K562 (cell line): Measurements from ENCODE around the gene CBFA2T2. TPM values are rescaled to one million over a fixed set of nuclear protein-coding genes. Genes with fewer than 3 reads are reported as not detected.
A peak's percentile ranks its signal among the peaks of the same experiment; 100 is the strongest.

Experiments used
- BCOR ChIP-seq: fragments of 450-650 bp; IDR thresholded peaks from 2 replicates; pipeline ENCODE4 v1.6.1; 2016
- BRD9 ChIP-seq: fragments of 450-650 bp; IDR thresholded peaks from 2 replicates; pipeline ENCODE4 v1.6.1; 2018; ENCODE audit warnings: low read depth; ENCODE audit not compliant: partially characterized antibody
- BRF1 ChIP-seq: IDR thresholded peaks from 3 replicates; pipeline ENCODE4 v1.6.1; 2011; ENCODE audit warnings: borderline replicate concordance, mild to moderate bottlenecking; ENCODE audit not compliant: insufficient read length; ENCODE audit errors: extremely low read depth
- CBFB ChIP-seq: sonication (generic); formaldehyde crosslinking; IDR thresholded peaks from 2 replicates; pipeline ENCODE4 v1.4.0; 2020; ENCODE audit warnings: mild to moderate bottlenecking, missing genetic modification reagents
- CSDE1 ChIP-seq, 2 experiments: fragments of 450-650 bp; IDR thresholded peaks; 2 replicates each; pipeline ENCODE4 v1.6.1; 2016; ENCODE audit warnings: mild to moderate bottlenecking in 1 of 2
- DNMT1 ChIP-seq: fragments of 450-650 bp; IDR thresholded peaks from 2 replicates; pipeline ENCODE4 v1.6.1; 2016; ENCODE audit warnings: antibody characterized with exemption, mild to moderate bottlenecking
- GABPB1 ChIP-seq: sonication (generic); formaldehyde crosslinking; IDR thresholded peaks from 2 replicates; pipeline ENCODE4 v1.8.0; 2022; ENCODE audit warnings: mild to moderate bottlenecking, missing genetic modification reagents
- GATAD2B ChIP-seq: fragments of 450-650 bp; IDR thresholded peaks from 2 replicates; pipeline ENCODE4 v1.6.1; 2017; ENCODE audit warnings: mild to moderate bottlenecking, borderline replicate concordance
- L3MBTL2 ChIP-seq: fragments of 450-650 bp; IDR thresholded peaks from 2 replicates; pipeline ENCODE4 v1.6.1; 2016; ENCODE audit warnings: mild to moderate bottlenecking, moderate library complexity
- MCM7 ChIP-seq, 2 experiments: fragments of 450-650 bp; IDR thresholded peaks; 2 replicates each; pipeline ENCODE4 v1.6.1; 2016 to 2018
- NR2C2 ChIP-seq, 2 experiments: fragments of 200-800 bp in 1 of 2; sonication (Bioruptor generic) in 1 of 2; sonication (generic) in 1 of 2; formaldehyde crosslinking in 1 of 2; IDR thresholded peaks; 2 replicates each; pipeline versions ENCODE4 v1.6.1 to v1.8.0; 2016 to 2022; ENCODE audit warnings: mild to moderate bottlenecking in 1 of 2, missing compliant biosample characterization in 1 of 2, missing genetic modification characterization in 1 of 2, missing genetic modification reagents in 1 of 2
- NR3C1 ChIP-seq: sonication (generic); formaldehyde crosslinking; IDR thresholded peaks from 2 replicates; pipeline ENCODE4 v1.8.1; 2022; ENCODE audit warnings: missing genetic modification reagents
- SMARCA4 ChIP-seq: fragments of 450-650 bp; IDR thresholded peaks from 2 replicates; pipeline ENCODE4 v1.6.1; 2016
- TEAD2 ChIP-seq: fragments of 450-650 bp; IDR thresholded peaks from 2 replicates; pipeline ENCODE4 v1.6.1; 2016; ENCODE audit warnings: missing genetic modification characterization, control low read depth, missing compliant biosample characterization
- WHSC1 ChIP-seq: IDR thresholded peaks from one replicate; pipeline ENCODE4 v1.6.1; 2012; ENCODE audit warnings: low read length, control low read depth, inconsistent platforms
- ZNF507 ChIP-seq: conservative IDR thresholded peaks from 2 replicates; pipeline ENCODE4 v1.6.1; 2017; ENCODE audit warnings: missing genetic modification characterization, missing compliant biosample characterization
- ZNF764 ChIP-seq: fragments of 250-450 bp; sonication (Bioruptor Pico); IDR thresholded peaks from 2 replicates; pipeline ENCODE4 v1.4.0; 2020; ENCODE audit warnings: low read depth, mild to moderate bottlenecking, moderate library complexity
- polyA plus RNA-seq, 8 experiments: library from polyadenylated mRNA; depleted of rRNA in 4 of 8; stranded (reverse) in 5 of 8; unstranded in 3 of 8; fragments of >200 nt; fragmentation: Nextera tagmentation in 2 of 8; fragmentation: Illumina TruSeq in 1 of 8; extraction: Ambion mirVana in 2 of 8; extraction: Trizol in 1 of 8; gene quantifications; 2 replicates each; pipeline versions ENCODE4 v1.2.1 to v1.2.3, GENCODE V29; 2011 to 2014; ENCODE audit warnings: inconsistent platforms in 1 of 8, missing spikeins in 1 of 8
- total RNA-seq, 7 experiments: library from RNA; depleted of rRNA in 6 of 7; stranded (reverse); fragments of >200 nt in 6 of 7; fragmentation: Illumina TruSeq in 2 of 7; extraction: Trizol in 2 of 7; gene quantifications; 2 replicates each; pipeline versions ENCODE4 v1.2.1 to v1.2.3, GENCODE V29; 2011 to 2021; ENCODE audit warnings: low replicate concordance in 1 of 7
- TF ChIP-seq, protein P1 (sequence below): IDR thresholded peaks from 2 replicates; pipeline ENCODE4 v1.6.1; 2011; ENCODE audit not compliant: insufficient read length; ENCODE audit errors: extremely low read depth
- TF ChIP-seq, protein P2 (sequence below): sonication (generic); formaldehyde crosslinking; IDR thresholded peaks from 2 replicates; pipeline ENCODE4 v1.8.0; 2022; ENCODE audit warnings: missing genetic modification reagents, mild to moderate bottlenecking, borderline replicate concordance
- TF ChIP-seq, protein P3 (sequence below), 2 experiments: IDR thresholded peaks; 2 replicates each; pipeline ENCODE4 v1.6.1; 2011; ENCODE audit warnings: borderline replicate concordance in 1 of 2, control low read depth in 1 of 2, low read depth in 1 of 2, low read length in 1 of 2, mild to moderate bottlenecking in 1 of 2, mixed read lengths in 1 of 2, moderate library complexity in 1 of 2; ENCODE audit not compliant: insufficient read depth in 1 of 2, insufficient read length in 1 of 2, poor library complexity in 1 of 2, severe bottlenecking in 1 of 2; ENCODE audit errors: extremely low read depth in 1 of 2
- TF ChIP-seq, protein P4 (sequence below): sonication (generic); formaldehyde crosslinking; IDR thresholded peaks from 2 replicates; pipeline ENCODE4 v1.8.1; 2023; ENCODE audit warnings: mild to moderate bottlenecking, missing genetic modification reagents
- TF ChIP-seq, protein P5 (sequence below): sonication (generic); formaldehyde crosslinking; IDR thresholded peaks from 2 replicates; pipeline ENCODE4 v1.8.0; 2022; ENCODE audit warnings: missing genetic modification reagents, mild to moderate bottlenecking, moderate library complexity, borderline replicate concordance

Gene CBFA2T2
- total and polyA plus RNA-seq, 9 of the 15 experiments (the other 6 are each of a cell fraction or from before 2014, with no cell fraction given) = 0.27 to 9.6 (median 5.8) TPM

DNA sequence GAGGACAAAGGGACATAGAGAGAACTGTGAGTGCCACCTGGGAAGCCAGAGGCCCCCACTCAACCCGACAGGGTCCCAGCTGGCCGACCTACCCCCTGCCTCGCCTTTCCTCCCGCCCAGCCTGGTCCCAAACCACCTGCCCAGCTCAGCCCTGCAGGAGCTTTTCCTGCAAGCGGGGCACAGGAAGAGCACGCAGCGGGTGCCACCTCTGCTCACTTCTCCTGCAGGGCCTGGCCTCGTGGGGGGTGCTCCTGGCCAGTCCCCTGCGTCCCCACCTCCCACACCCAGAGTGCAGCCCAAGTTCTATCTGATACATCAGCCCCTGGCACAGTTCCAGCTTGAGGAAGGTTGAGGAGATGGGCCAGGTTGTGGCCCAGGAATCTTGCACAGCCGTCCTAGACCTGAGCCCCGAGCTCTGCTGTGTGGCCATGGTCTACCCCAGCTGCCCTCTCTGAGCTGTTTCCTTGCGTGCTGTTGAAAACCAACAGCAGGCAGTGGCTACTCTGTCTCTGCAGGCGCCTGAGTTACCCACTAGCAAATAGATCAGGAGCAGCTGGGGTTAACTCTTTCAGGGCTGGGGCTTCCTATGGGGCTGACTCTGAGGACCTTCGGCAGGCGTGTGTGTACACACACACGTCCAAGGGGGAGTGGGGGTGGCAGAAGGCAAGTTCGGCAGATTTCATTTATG is 182.7 kb downstream of the CBFA2T2 start (continued):
- TF ChIP-seq, protein P1, sequence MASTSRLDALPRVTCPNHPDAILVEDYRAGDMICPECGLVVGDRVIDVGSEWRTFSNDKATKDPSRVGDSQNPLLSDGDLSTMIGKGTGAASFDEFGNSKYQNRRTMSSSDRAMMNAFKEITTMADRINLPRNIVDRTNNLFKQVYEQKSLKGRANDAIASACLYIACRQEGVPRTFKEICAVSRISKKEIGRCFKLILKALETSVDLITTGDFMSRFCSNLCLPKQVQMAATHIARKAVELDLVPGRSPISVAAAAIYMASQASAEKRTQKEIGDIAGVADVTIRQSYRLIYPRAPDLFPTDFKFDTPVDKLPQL = no peak
- TF ChIP-seq WHSC1 (no peak), NR3C1 (CRISPR knock-in tag) (no peak), ZNF507 (tag) (no peak), TEAD2 (tag) (no peak), BRF1 (no peak), L3MBTL2 (no peak), BCOR (peak; percentile 63), NR2C2 (CRISPR knock-in tag; IDR thresholded peaks at IDR 0.05) (no peak), NR2C2 (tag; IDR thresholded peaks at IDR 0.05) (no peak), MCM7 (IDR thresholded peaks at IDR 0.05) (no peak), DNMT1 (no peak), CBFB (CRISPR knock-in tag) (no peak), BRD9 (peak; percentile 74), CSDE1 (IDR thresholded peaks at IDR 0.05) (no peak), ZNF764 (CRISPR knock-in tag) (no peak), SMARCA4 (no peak), GATAD2B (no peak), GABPB1 (CRISPR knock-in tag) (no peak)
- TF ChIP-seq, protein P2, sequence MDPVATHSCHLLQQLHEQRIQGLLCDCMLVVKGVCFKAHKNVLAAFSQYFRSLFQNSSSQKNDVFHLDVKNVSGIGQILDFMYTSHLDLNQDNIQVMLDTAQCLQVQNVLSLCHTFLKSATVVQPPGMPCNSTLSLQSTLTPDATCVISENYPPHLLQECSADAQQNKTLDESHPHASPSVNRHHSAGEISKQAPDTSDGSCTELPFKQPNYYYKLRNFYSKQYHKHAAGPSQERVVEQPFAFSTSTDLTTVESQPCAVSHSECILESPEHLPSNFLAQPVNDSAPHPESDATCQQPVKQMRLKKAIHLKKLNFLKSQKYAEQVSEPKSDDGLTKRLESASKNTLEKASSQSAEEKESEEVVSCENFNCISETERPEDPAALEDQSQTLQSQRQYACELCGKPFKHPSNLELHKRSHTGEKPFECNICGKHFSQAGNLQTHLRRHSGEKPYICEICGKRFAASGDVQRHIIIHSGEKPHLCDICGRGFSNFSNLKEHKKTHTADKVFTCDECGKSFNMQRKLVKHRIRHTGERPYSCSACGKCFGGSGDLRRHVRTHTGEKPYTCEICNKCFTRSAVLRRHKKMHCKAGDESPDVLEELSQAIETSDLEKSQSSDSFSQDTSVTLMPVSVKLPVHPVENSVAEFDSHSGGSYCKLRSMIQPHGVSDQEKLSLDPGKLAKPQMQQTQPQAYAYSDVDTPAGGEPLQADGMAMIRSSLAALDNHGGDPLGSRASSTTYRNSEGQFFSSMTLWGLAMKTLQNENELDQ (CRISPR knock-in tag) = no peak
- TF ChIP-seq, protein P3, sequence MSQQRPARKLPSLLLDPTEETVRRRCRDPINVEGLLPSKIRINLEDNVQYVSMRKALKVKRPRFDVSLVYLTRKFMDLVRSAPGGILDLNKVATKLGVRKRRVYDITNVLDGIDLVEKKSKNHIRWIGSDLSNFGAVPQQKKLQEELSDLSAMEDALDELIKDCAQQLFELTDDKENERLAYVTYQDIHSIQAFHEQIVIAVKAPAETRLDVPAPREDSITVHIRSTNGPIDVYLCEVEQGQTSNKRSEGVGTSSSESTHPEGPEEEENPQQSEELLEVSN (IDR thresholded peaks at IDR 0.05; ENCODE audit: borderline replicate concordance in 1 of 2, extremely low read depth in 1 of 2, insufficient read depth in 1 of 2, insufficient read length in 1 of 2, low read depth in 1 of 2, low read length in 1 of 2, poor library complexity in 1 of 2, severe bottlenecking in 1 of 2) = no peak
- TF ChIP-seq, protein P4, sequence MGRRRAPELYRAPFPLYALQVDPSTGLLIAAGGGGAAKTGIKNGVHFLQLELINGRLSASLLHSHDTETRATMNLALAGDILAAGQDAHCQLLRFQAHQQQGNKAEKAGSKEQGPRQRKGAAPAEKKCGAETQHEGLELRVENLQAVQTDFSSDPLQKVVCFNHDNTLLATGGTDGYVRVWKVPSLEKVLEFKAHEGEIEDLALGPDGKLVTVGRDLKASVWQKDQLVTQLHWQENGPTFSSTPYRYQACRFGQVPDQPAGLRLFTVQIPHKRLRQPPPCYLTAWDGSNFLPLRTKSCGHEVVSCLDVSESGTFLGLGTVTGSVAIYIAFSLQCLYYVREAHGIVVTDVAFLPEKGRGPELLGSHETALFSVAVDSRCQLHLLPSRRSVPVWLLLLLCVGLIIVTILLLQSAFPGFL (CRISPR knock-in tag) = no peak
- TF ChIP-seq, protein P5, sequence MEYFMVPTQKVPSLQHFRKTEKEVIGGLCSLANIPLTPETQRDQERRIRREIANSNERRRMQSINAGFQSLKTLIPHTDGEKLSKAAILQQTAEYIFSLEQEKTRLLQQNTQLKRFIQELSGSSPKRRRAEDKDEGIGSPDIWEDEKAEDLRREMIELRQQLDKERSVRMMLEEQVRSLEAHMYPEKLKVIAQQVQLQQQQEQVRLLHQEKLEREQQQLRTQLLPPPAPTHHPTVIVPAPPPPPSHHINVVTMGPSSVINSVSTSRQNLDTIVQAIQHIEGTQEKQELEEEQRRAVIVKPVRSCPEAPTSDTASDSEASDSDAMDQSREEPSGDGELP (CRISPR knock-in tag) = peak; percentile 48; the same call in 1 of the 2 replicates
